ENCODE measurements around the gene MYPN.

- TF ChIP-seq EZH2 (IDR thresholded peaks at IDR 0.05; ENCODE audit: borderline replicate concordance, insufficient read depth, low read depth, low read length, poor library complexity, severe bottlenecking) (no peak), CTCF (IDR thresholded peaks at IDR 0.05) (no peak)
Observed at GRCh38 chr10:68087685-68088401, 21.4 kb upstream of the MYPN start.

All from B cell (primary cell).